ENCODE results near the gene SKP2. TPM values are rescaled to one million over a fixed set of nuclear protein-coding genes. Genes with fewer than 3 reads are reported as not detected.

Gene SKP2
- total and polyA plus RNA-seq, 4 donors: 4.6 to 28.2 (median 15.4) TPM

GRCh38 chr5:36105819-36106218 lies 46.1 kb upstream of the SKP2 start:
- WGBS: 94% methylated on average over 2 of the region's 2 CpGs
- Histone ChIP-seq H3K9me3 (ENCODE audit: control insufficient read depth in 4 of 4, low read length in 3 of 4) (no peaks in the 10 kb centered on the region), H3K4me1 (ENCODE audit: control insufficient read depth in 4 of 4, insufficient read depth in 4 of 4, low read length in 3 of 4) (no peaks in the 10 kb centered on the region), H3K4me3 (ENCODE audit: low read depth in 1 of 3, low read length in 3 of 3) (no peak overlapping the region), H3K36me3 (ENCODE audit: control insufficient read depth in 4 of 4, insufficient read depth in 3 of 4, low read depth in 1 of 4, low read length in 3 of 4) (peaks cover 2 to 30% (median 27%) of the 10 kb centered on the region in 4 donors), H3K9ac (ENCODE audit: low read depth in 1 of 2, low read length in 2 of 2) (no peak overlapping the region), H3K27ac (ENCODE audit: low read depth in 1 of 2, low read length in 2 of 2) (no peak overlapping the region), H3K27me3 (ENCODE audit: control insufficient read depth in 4 of 4, insufficient read depth in 4 of 4, low read length in 3 of 4) (no peaks in the 10 kb centered on the region)
- TF ChIP-seq TAF1 (conservative IDR thresholded peaks at IDR 0.05): no peak
- TF ChIP-seq REST (IDR thresholded peaks at IDR 0.05): no peak
- TF ChIP-seq RAD21 (IDR thresholded peaks at IDR 0.05): no peak
- DNase-seq (ENCODE audit: low spot score): no peak

DNA sequence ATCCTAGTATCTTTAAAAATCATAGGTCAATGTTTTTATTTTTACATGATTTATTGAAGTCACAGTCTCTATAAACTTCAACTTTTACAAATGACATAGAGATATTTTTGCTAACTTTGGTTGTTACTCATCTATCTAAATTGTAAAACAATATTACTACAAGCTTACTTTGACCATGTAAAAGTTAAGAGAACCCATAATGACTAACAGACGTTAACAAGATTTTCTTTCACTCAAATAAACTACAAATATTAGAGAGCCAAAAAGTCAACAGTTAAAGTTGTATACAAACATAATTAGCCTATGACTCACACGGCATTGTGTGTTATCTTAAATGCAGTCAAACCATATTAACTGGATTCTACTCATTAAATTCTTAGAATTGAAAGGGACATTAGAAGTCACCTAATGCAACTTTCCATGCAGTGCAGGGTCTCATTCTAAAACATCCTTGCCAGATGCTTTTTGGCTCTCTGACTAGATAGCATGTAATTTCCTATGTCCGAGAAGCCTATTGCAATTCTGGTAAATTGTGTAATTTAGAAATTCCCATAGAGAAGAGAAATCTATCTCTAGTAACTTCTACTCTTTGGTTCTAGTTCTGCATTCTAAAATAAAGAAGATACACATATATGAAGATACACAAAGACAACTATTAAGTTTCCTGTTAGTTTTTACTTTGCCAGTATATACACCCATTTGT lies 43.0 kb upstream of the SKP2 start:
- H3K27me3 ChIP-seq (ENCODE audit: control insufficient read depth in 4 of 4, insufficient read depth in 4 of 4, low read length in 3 of 4): no peaks in the 10 kb centered on the region
- no peak for DNase-seq (ENCODE audit: low spot score)
- TF ChIP-seq HNF4A (conservative IDR thresholded peaks at IDR 0.05): no peak
- no peak for TF ChIP-seq JUND (IDR thresholded peaks at IDR 0.05)
- TF ChIP-seq RAD21 (IDR thresholded peaks at IDR 0.05): no peak
- no peak for TF ChIP-seq FOXA2 (IDR thresholded peaks at IDR 0.05)
- TF ChIP-seq, protein P1, sequence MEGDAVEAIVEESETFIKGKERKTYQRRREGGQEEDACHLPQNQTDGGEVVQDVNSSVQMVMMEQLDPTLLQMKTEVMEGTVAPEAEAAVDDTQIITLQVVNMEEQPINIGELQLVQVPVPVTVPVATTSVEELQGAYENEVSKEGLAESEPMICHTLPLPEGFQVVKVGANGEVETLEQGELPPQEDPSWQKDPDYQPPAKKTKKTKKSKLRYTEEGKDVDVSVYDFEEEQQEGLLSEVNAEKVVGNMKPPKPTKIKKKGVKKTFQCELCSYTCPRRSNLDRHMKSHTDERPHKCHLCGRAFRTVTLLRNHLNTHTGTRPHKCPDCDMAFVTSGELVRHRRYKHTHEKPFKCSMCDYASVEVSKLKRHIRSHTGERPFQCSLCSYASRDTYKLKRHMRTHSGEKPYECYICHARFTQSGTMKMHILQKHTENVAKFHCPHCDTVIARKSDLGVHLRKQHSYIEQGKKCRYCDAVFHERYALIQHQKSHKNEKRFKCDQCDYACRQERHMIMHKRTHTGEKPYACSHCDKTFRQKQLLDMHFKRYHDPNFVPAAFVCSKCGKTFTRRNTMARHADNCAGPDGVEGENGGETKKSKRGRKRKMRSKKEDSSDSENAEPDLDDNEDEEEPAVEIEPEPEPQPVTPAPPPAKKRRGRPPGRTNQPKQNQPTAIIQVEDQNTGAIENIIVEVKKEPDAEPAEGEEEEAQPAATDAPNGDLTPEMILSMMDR (IDR thresholded peaks at IDR 0.05; ENCODE audit: low read depth, low read length, missing input control): no peak
- TF ChIP-seq SP1 (IDR thresholded peaks at IDR 0.05): no peak
- no peak for TF ChIP-seq REST (IDR thresholded peaks at IDR 0.05)
- no peak for TF ChIP-seq HNF4G (IDR thresholded peaks at IDR 0.05)
- TF ChIP-seq RXRA (IDR thresholded peaks at IDR 0.05): no peak
- TF ChIP-seq GABPA (IDR thresholded peaks at IDR 0.05 in 1 of 2, conservative IDR thresholded peaks at IDR 0.05 in 1 of 2): no peak
- TF ChIP-seq EGR1 (IDR thresholded peaks at IDR 0.05; ENCODE audit: low read depth in 2 of 2): no peak
- TF ChIP-seq NR2F2 (IDR thresholded peaks at IDR 0.05): no peak
- no peak for TF ChIP-seq MAX (IDR thresholded peaks at IDR 0.05)
- TF ChIP-seq YY1 (IDR thresholded peaks at IDR 0.05): no peak
- TF ChIP-seq ATF3 (IDR thresholded peaks at IDR 0.05): no peak
- no peak for TF ChIP-seq FOXA1 (IDR thresholded peaks at IDR 0.05)
- TF ChIP-seq ZBTB33 (IDR thresholded peaks at IDR 0.05): no peak
- no peaks in the 10 kb centered on the region for H3K9me3 ChIP-seq (ENCODE audit: control insufficient read depth in 4 of 4, low read length in 3 of 4)
- H3K36me3 ChIP-seq (ENCODE audit: control insufficient read depth in 4 of 4, insufficient read depth in 3 of 4, low read depth in 1 of 4, low read length in 3 of 4): peaks cover 2 to 39% (median 29%) of the 10 kb centered on the region in 4 donors
- no peak overlapping the region for H3K27ac ChIP-seq (ENCODE audit: low read depth in 1 of 2, low read length in 2 of 2)
- no peak overlapping the region for H3K4me3 ChIP-seq (ENCODE audit: low read depth in 1 of 3, low read length in 3 of 3)
- WGBS: 84% methylated on average over 3 of the region's 3 CpGs
- no peak overlapping the region for H3K9ac ChIP-seq (ENCODE audit: low read depth in 1 of 2, low read length in 2 of 2)
- H3K4me1 ChIP-seq (ENCODE audit: control insufficient read depth in 4 of 4, insufficient read depth in 4 of 4, low read length in 3 of 4): no peaks in the 10 kb centered on the region
